ENCODE measurements around the gene HCRT.
"Not testable (repeated sequence)": the region's sequence is repeated elsewhere in the genome, so short reads cannot be mapped to it uniquely, and the experiment has no call there.

The HCRT gene

DNA sequence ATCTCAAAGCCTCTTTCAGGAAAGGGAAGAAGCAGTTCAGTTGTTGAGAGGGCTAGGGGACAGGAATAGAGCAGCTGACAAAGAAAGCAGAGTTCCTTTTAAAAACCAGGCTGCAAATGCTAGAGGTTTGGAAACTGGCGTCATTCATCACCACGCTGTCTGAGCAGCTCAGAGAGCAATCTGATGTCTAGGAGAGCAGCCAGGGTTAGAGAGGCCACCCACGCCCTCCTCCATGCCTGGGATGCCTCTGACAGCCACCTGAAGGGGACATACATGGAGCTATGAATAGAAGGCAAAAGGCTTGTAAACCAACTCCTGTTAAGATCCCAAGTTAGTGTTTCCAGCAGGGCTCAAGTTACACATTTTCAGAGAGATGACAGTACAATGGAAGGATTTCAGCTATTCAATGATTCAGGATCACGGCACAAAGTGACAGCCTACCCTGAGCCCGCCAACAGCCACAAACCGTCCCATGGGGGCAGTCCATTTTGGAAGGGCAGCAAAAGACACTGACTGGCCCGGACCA lies 42.8 kb downstream of the HCRT start:
- Mint-ChIP-seq H3K27me3 (no peaks in the 10 kb centered on the region), H3K27ac (peak overlapping the region; percentile 12 to 65), H3K4me3 (no peak overlapping the region), H3K4me1 (peaks cover 33% of the 10 kb centered on the region), H3K9me3 (no peaks in the 10 kb centered on the region)
- DNase-seq = no peak
- ATAC-seq = no peak

DNA sequence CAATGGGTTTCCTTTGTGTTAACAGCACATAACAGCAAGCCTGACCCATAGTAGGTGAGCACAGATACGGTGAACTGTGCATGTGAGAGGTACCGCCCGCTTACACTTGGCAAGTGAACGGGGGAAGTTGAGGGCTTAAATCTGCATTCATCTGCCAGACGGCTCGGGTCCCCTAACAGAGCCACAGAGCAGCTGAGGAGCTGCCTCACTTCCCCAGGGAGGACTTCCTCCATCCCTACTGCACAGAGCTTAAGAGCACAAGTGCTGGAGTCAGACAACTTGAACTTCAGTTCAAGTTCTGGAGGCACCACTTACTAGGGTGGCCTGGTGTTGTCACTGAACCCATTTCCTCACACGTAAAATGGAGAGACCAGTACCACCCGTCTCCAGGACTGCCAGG lies 43.9 kb downstream of the HCRT start:
- no peak overlapping the region for H3K4me3 Mint-ChIP-seq
- no peak overlapping the region for H3K27ac Mint-ChIP-seq
- H3K4me1 Mint-ChIP-seq = peaks cover 41% of the 10 kb centered on the region
- no peak for ATAC-seq
- no peak for DNase-seq
- H3K27me3 Mint-ChIP-seq = no peaks in the 10 kb centered on the region
- no peaks in the 10 kb centered on the region for H3K9me3 Mint-ChIP-seq

DNA sequence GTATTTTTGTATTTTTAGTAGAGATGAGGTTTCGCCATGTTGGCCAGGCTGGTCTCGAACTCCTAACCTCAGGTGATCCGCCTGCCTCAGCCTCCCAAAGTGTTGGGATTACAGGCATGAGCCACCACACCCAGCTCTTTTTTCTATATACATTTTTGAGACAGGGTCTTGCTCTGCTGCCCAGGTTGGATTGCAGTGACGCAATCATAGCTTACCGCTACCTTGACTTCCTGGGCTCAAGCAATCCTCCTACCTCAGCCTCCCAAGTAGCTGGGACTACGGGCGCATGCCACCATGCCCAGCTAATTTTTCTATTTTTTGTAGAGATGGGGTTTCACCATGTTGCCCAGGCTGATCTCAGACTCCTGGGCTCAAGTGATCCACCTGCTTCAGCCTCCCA lies 44.6 kb downstream of the HCRT start:
- not testable (repeated sequence) for H3K9me3 Mint-ChIP-seq, ATAC-seq, H3K27me3 Mint-ChIP-seq, DNase-seq, H3K4me3 Mint-ChIP-seq, H3K27ac Mint-ChIP-seq
- H3K4me1 Mint-ChIP-seq = peaks cover 48% of the 10 kb centered on the region

DNA sequence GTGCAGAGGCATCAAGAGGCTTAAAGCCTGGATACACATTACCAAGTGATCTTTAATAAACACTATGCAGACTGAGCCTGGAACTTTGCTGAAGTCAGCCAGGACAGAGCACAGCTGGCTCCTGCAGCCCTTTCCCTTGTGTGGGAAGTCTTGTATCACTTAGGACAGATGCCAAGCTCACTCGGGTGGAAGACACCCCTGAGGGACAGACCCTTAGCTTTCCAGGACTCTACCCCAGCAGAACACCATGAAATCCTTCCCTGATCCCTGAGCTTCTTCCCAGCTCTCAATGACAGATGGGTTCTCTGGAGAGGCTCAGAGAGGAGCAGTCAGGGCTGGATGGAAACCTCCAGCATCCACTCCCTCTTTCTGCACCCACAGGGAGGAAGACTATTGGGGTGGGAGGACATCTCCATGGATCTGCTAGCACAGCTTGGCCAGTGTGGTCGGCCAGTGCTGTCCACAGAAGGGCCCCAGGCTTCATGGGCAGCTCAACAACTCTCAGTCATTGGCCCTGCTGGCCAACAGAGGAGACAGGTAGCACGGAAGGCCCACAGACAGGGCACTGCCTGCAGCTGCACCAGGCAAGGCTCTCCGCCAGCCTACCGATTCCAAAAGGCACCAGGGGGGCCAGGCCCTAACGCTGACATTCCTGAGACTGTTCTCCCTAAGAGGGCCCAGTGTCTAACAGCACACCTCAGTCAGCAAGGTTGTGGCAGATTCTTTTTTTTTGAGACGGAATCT lies 46.3 kb downstream of the HCRT start:
- H3K4me1 Mint-ChIP-seq = peaks cover 55% of the 10 kb centered on the region
- no peak overlapping the region for H3K27ac Mint-ChIP-seq

DNA sequence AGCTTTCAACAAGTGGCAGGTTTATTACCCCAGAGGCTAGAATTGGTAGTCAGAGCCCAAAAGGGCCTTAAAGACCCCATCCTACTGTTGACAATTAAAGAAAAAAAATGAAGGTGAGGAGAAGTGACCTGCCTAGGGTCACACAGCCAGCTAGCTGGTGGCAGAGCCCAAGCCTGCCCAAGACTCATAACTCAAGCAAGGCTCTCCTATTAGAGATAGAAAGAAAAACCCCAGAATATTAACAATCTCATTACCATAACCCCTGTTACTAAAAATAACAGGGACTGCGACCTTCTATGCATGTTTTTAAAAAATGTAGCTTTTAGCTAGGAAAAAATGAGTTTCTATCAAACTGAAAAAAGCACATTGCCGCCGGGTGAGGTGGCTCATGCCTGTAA lies 48.6 kb downstream of the HCRT start:
- H3K9me3 Mint-ChIP-seq = no peaks in the 10 kb centered on the region
- H3K27ac Mint-ChIP-seq = peak overlapping the region in 1 of 2 donors; percentile 48

More for the DNA sequence above, 46.3 kb downstream of the HCRT start:
- no peak for ATAC-seq
- no peaks in the 10 kb centered on the region for H3K27me3 Mint-ChIP-seq
- H3K4me3 Mint-ChIP-seq = no peak overlapping the region
- no peaks in the 10 kb centered on the region for H3K9me3 Mint-ChIP-seq
- no peak for DNase-seq

DNA sequence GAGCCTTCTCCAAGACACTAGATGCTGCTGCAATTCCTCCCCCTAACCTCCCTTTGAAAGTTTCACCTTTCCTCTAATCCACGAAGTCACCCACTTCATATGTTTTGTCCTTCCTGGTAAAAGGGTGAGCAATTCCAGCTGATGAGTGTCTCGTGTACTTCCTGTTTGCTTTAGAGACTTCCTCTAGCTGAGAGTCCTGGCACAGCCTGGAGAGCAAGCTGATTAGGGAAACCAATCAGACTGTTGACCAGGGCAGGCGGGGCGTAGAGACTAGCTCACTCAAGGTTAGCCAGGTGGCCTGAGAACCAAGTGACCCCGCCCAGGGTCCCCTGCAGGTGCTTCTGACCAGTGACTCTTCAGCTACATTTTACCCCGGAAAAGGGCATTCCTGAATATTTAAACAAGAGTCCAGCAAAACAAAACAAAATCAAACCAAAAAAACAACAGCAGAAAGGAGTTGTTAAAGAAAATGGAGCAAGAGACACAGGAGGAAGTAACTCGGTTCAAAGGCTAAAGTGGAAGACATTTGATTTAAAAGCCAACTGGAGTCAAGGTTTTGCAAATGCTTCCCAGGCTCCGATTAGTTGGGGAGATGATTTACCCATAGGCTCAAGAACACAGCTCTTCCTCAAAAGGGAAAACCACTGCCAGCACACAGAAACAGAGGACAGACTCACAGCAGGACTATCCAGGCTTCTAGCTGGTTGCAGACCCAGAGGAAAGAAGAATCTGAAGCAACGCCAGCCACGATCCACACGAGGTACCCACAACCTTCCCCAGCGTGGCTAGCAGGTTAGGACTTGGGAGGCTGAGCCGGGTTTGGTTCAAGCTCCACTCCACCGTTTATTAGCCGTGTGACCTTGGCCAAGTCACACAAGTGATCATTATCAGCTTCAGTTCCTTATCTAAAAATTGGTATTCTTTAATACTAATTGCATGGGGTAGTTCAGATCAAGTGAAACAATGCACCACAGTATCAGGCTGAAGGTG lies 49.3 kb downstream of the HCRT start:
- Mint-ChIP-seq H3K27me3 (no peaks in the 10 kb centered on the region), H3K9me3 (no peaks in the 10 kb centered on the region), H3K27ac (peak overlapping the region in 1 of 2 donors; percentile 75), H3K4me3 (no peak overlapping the region), H3K4me1 (peaks cover 65% of the 10 kb centered on the region)
- ATAC-seq (no peak), DNase-seq (no peak)

More for the DNA sequence above, 48.6 kb downstream of the HCRT start:
- DNase-seq (no peak), ATAC-seq (no peak)
- Mint-ChIP-seq H3K4me3 (peak overlapping the region in 1 of 2 donors; percentile 26), H3K27me3 (no peaks in the 10 kb centered on the region), H3K4me1 (peaks cover 65% of the 10 kb centered on the region)

DNA sequence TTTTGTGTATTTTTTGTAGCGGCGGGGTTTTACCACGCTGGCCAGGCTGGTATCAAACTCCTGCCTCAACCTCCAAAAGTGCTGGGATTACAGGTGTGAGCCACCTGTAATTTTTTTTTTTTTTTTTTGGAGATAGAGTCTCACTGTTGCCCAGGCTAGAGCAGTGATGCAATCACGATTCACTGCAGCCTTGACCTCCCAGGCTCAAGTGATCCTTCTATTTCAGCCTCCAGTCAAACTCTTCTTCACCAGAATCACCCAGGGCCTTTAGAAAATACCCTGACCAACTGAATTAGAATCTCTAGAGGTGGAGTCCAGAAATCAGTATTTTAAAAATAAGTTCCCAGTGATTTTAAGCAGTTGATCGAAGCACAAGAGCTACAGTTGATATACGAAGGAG lies 50.1 kb downstream of the HCRT start:
- Mint-ChIP-seq H3K27ac (peak overlapping the region in 1 of 2 donors; percentile 75), H3K9me3 (no peaks in the 10 kb centered on the region), H3K4me3 (no peak overlapping the region), H3K4me1 (peaks cover 70% of the 10 kb centered on the region), H3K27me3 (no peaks in the 10 kb centered on the region)
- no peak for ATAC-seq
- no peak for DNase-seq
